CD8-positive, alpha-beta memory T cell (primary cell): Measurements from ENCODE around the gene ZC3H4. TPM values are rescaled to one million over a fixed set of nuclear protein-coding genes. Genes with fewer than 3 reads are reported as not detected.
A peak's percentile ranks its signal among the peaks of the same experiment; 100 is the strongest.
"Not testable (repeated sequence)": the region's sequence is repeated elsewhere in the genome, so short reads cannot be mapped to it uniquely, and the experiment has no call there.

Experiments used
- CTCF ChIA-PET: fragments of 350-600 bp; sonication (Branson Sonifier 250); formaldehyde crosslinking; loops from one replicate; lab custom pipeline; 2021; ENCODE audit warnings: antibody characterized with exemption; lab: Charles Lee
- POLR2A ChIA-PET: fragments of 350-600 bp; sonication (Branson Sonifier 250); formaldehyde crosslinking; loops from one replicate; lab custom pipeline; 2021; ENCODE audit warnings: antibody characterized with exemption; lab: Charles Lee
- DNase-seq, 5 donors: peaks; one replicate each; pipeline versions ENCODE4 v3.0.0 to v3.0.0-alpha.2; 2020 to 2022; ENCODE audit warnings: mixed read lengths in 1 of 5
- H3K27ac ChIP-seq: one replicate; pipeline ENCODE4 v1.7.0; 2013; ENCODE audit warnings: low read depth, mild to moderate bottlenecking, low read length, moderate library complexity
- H3K27me3 ChIP-seq: 2 replicates; pipeline ENCODE4 v1.7.0; 2013; ENCODE audit warnings: low read length, mild to moderate bottlenecking; ENCODE audit not compliant: insufficient read depth, poor library complexity, severe bottlenecking
- H3K36me3 ChIP-seq: 2 replicates; pipeline ENCODE4 v1.7.0; 2013; ENCODE audit warnings: mild to moderate bottlenecking, low read length, moderate library complexity; ENCODE audit not compliant: insufficient read depth
- H3K4me1 ChIP-seq: 2 replicates; pipeline ENCODE4 v1.7.0; 2013; ENCODE audit warnings: mild to moderate bottlenecking, low read length, moderate library complexity; ENCODE audit not compliant: insufficient read depth
- H3K4me3 ChIP-seq: 2 replicates; pipeline ENCODE4 v1.7.0; 2013; ENCODE audit warnings: mild to moderate bottlenecking, low read length
- H3K9me3 ChIP-seq: 2 replicates; pipeline ENCODE4 v1.7.0; 2013; ENCODE audit warnings: mild to moderate bottlenecking, low read length
- H3K27ac Mint-ChIP-seq, 8 donors: one replicate each; pipeline ENCODE4 v1.8.0; 2020 to 2021; ENCODE audit warnings: mixed read lengths in 8 of 8, mild to moderate bottlenecking in 6 of 8, inconsistent platforms in 3 of 8, moderate library complexity in 3 of 8
- H3K27me3 Mint-ChIP-seq, 2 donors: one replicate each; pipeline ENCODE4 v1.8.0; 2020 to 2021; ENCODE audit warnings: mixed read lengths in 2 of 2, mild to moderate bottlenecking in 1 of 2, moderate library complexity in 1 of 2
- H3K36me3 Mint-ChIP-seq, 3 donors: one replicate each; pipeline ENCODE4 v1.8.0; 2020 to 2021; ENCODE audit warnings: mixed read lengths in 3 of 3, inconsistent platforms in 1 of 3, mild to moderate bottlenecking in 1 of 3
- H3K4me1 Mint-ChIP-seq, 3 donors: one replicate each; pipeline ENCODE4 v1.8.0; 2020 to 2021; ENCODE audit warnings: mixed read lengths in 3 of 3, inconsistent platforms in 1 of 3, mild to moderate bottlenecking in 1 of 3
- H3K4me3 Mint-ChIP-seq, 7 donors: one replicate each; pipeline ENCODE4 v1.8.0; 2020 to 2021; ENCODE audit warnings: mixed read lengths in 7 of 7, mild to moderate bottlenecking in 6 of 7, moderate library complexity in 4 of 7, inconsistent platforms in 2 of 7
- H3K9me3 Mint-ChIP-seq, 5 donors: one replicate each; pipeline ENCODE4 v1.8.0; 2020 to 2022; ENCODE audit warnings: mixed read lengths in 5 of 5, mild to moderate bottlenecking in 3 of 5, moderate library complexity in 2 of 5, inconsistent platforms in 1 of 5
- polyA plus RNA-seq: library from polyadenylated mRNA; unstranded; fragments of 300-500 nt; fragmentation: Illumina TruSeq; gene quantifications from one replicate; pipeline ENCODE4 v1.2.3, GENCODE V29; 2021
- total RNA-seq, 2 experiments: library from RNA; stranded (reverse); gene quantifications; one replicate each; pipeline ENCODE4 v1.2.3, GENCODE V29; 2021

ZC3H4 gene
- total and polyA plus RNA-seq, 3 experiments from 2014 or later, result 3.2 to 99.6 (median 90.3) TPM

DNA sequence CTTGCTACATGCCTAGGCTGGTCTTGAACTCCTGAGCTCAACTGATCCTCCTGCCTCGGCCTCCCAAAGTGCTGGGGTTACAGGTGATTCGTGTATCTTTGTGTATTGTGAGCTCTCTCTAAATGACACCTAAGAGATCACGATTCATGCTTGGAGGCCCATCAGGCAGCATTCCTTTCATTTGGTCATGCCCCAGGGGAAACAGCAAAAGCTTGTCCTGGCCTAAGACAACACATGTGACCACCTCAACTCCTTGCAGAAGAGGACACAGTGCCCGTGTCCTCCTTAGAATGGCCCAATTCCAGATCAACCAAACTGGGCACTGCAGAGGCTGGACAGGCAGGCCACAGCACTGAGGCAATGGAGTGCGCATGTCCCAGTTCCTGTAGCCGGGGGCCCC is 32.5 kb downstream of the ZC3H4 start:
- Histone ChIP-seq H3K4me1 (no peaks in the 10 kb centered on the region), H3K27me3 (no peaks in the 10 kb centered on the region), H3K4me3 (no peak overlapping the region), H3K36me3 (peaks cover 45% of the 10 kb centered on the region), H3K9me3 (no peaks in the 10 kb centered on the region), H3K27ac (no peak overlapping the region)
- H3K4me3 Mint-ChIP-seq, result no peak overlapping the region
- POLR2A ChIA-PET, result interaction anchor here (1.0 kb wide), 1 partner anchor 32 kb away, joined by 3 read pairs; the partner anchor contains the start of gene ZC3H4
- H3K9me3 Mint-ChIP-seq, result no peaks in the 10 kb centered on the region
- H3K4me1 Mint-ChIP-seq, result no peaks in the 10 kb centered on the region
- no peaks in the 10 kb centered on the region for H3K27me3 Mint-ChIP-seq
- peaks cover 7 to 79% (median 9%) of the 10 kb centered on the region in 3 donors for H3K36me3 Mint-ChIP-seq
- no peak for DNase-seq
- CTCF ChIA-PET, result interaction anchor here (1.0 to 4.5 kb wide), 10 partner anchors 12 to 163 kb away, joined by 3 to 87 read pairs (median 6); partner anchors contain the start of genes SAE1 and ZC3H4
- H3K27ac Mint-ChIP-seq, result peak overlapping the region in 2 of 8 donors; percentile 35 to 46

DNA sequence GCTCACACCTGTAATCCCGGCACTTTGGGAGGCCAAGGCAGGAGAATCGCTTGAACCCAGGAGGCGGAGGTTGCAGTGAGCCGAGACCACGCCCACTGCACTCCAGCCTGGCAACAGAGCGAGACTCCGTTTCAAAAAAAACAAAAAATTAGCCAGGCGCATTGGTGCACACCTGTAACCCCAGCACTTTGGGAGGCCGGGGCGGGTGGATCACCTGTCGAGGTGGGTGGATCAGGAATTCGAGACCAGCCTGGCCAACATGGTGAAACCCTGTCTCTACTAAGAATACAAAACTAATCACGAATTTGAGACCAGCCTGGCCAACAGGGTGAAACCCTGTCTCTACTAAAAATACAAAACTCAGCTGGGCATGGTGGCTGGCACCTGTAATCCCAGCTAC is 35.2 kb downstream of the ZC3H4 start:
- not testable (repeated sequence) for H3K4me3 ChIP-seq, H3K27ac ChIP-seq, H3K4me1 Mint-ChIP-seq, H3K9me3 ChIP-seq, H3K27me3 Mint-ChIP-seq, DNase-seq, H3K27me3 ChIP-seq, H3K9me3 Mint-ChIP-seq, H3K27ac Mint-ChIP-seq, H3K4me1 ChIP-seq, H3K4me3 Mint-ChIP-seq
- POLR2A ChIA-PET, result interaction anchor here (0.6 kb wide), 1 partner anchor 45 kb away, joined by 3 read pairs; no protein-coding TSS in a partner anchor
- H3K36me3 ChIP-seq, result peaks cover 49% of the 10 kb centered on the region
- CTCF ChIA-PET, result interaction anchor here (0.7 to 4.5 kb wide), 9 partner anchors 31 to 167 kb away, joined by 3 to 87 read pairs (median 4); partner anchors contain the start of genes SAE1 and ZC3H4
- H3K36me3 Mint-ChIP-seq, result peaks cover 2 to 76% (median 7%) of the 10 kb centered on the region in 3 donors

GRCh38 chr19:47075941-47076340 is 37.6 kb downstream of the ZC3H4 start:
- no peaks in the 10 kb centered on the region for H3K4me1 ChIP-seq
- H3K9me3 ChIP-seq, result no peaks in the 10 kb centered on the region
- H3K27me3 ChIP-seq, result no peaks in the 10 kb centered on the region
- no peaks in the 10 kb centered on the region for H3K27me3 Mint-ChIP-seq
- no peak overlapping the region for H3K4me3 Mint-ChIP-seq
- H3K4me3 ChIP-seq, result no peak overlapping the region
- peak overlapping the region in 1 of 8 donors; percentile 19 for H3K27ac Mint-ChIP-seq
- H3K4me1 Mint-ChIP-seq, result peaks cover 0 to 9% (median 6%) of the 10 kb centered on the region in 3 donors
- H3K9me3 Mint-ChIP-seq, result no peaks in the 10 kb centered on the region
- no peak for DNase-seq
- peaks cover 47% of the 10 kb centered on the region for H3K36me3 ChIP-seq
- POLR2A ChIA-PET, result no interaction called here
- H3K27ac ChIP-seq, result no peak overlapping the region
- peaks cover 3 to 70% (median 4%) of the 10 kb centered on the region in 3 donors for H3K36me3 Mint-ChIP-seq
- CTCF ChIA-PET, result interaction anchor here (0.7 to 1.1 kb wide), 2 partner anchors 12 to 135 kb away, joined by 3 read pairs; no protein-coding TSS in a partner anchor

DNA sequence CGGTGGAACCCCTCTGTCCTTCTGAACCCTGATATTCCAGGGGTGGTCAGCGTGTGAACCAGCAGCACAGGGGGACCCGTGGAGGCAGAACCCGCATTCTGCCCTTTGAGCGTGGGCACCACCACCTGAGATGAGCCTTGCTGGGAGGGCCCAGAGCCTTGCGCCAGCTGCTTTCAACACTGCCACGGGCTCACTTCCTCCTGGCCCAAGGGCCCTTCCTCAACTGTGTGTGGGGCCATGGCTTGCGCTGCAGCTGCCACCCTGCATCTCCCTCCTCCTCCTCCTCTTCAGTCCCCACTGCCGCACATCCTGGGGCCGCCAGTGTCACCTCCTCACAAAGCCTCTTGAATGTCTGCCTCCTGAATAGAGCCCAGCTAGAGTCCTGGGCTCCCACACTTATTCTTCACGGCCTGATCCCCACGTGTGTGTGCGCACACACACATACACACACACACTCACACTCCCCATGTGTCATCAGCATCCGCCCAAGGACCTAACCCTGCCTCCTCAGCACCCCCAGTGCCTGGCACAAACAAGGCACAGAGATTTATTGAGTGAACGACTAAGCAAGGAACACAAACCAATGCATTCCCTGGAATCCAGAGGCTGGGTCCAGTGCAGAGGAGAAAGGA is 38.3 kb downstream of the ZC3H4 start:
- H3K4me3 ChIP-seq, result no peak overlapping the region
- no peak for DNase-seq
- H3K27ac ChIP-seq, result no peak overlapping the region
- no peak overlapping the region for H3K4me3 Mint-ChIP-seq
- H3K4me1 Mint-ChIP-seq, result peaks cover 0 to 10% (median 6%) of the 10 kb centered on the region in 3 donors
- ChIA-PET POLR2A (interaction anchor here (0.6 kb wide), 1 partner anchor 148 kb away, joined by 9 read pairs; no protein-coding TSS in a partner anchor), CTCF (interaction anchor here (0.7 to 1.1 kb wide), 2 partner anchors 13 to 136 kb away, joined by 3 read pairs; no protein-coding TSS in a partner anchor)
- peaks cover 3 to 70% (median 4%) of the 10 kb centered on the region in 3 donors for H3K36me3 Mint-ChIP-seq
- H3K9me3 Mint-ChIP-seq, result no peaks in the 10 kb centered on the region
- H3K27ac Mint-ChIP-seq, result peak overlapping the region in 4 of 8 donors; percentile 7 to 67 (median 36)
- H3K4me1 ChIP-seq, result no peaks in the 10 kb centered on the region
- H3K27me3 ChIP-seq, result no peaks in the 10 kb centered on the region
- H3K27me3 Mint-ChIP-seq, result no peaks in the 10 kb centered on the region
- peaks cover 47% of the 10 kb centered on the region for H3K36me3 ChIP-seq
- no peaks in the 10 kb centered on the region for H3K9me3 ChIP-seq

GRCh38 chr19:47074621-47075020 is 39.0 kb downstream of the ZC3H4 start:
- Histone ChIP-seq H3K4me3 (no peak overlapping the region), H3K27me3 (no peaks in the 10 kb centered on the region), H3K36me3 (peaks cover 45% of the 10 kb centered on the region), H3K27ac (no peak overlapping the region), H3K9me3 (no peaks in the 10 kb centered on the region), H3K4me1 (no peaks in the 10 kb centered on the region)
- Mint-ChIP-seq H3K27ac (peak overlapping the region in 1 of 8 donors; percentile 35), H3K4me1 (peaks cover 0 to 11% (median 6%) of the 10 kb centered on the region in 3 donors), H3K27me3 (no peaks in the 10 kb centered on the region), H3K9me3 (no peaks in the 10 kb centered on the region), H3K4me3 (no peak overlapping the region), H3K36me3 (peaks cover 3 to 75% (median 4%) of the 10 kb centered on the region in 3 donors)
- POLR2A ChIA-PET, result interaction anchor here (0.6 kb wide), 1 partner anchor 148 kb away, joined by 9 read pairs; no protein-coding TSS in a partner anchor
- no peak for DNase-seq
- CTCF ChIA-PET, result no interaction called here

DNA sequence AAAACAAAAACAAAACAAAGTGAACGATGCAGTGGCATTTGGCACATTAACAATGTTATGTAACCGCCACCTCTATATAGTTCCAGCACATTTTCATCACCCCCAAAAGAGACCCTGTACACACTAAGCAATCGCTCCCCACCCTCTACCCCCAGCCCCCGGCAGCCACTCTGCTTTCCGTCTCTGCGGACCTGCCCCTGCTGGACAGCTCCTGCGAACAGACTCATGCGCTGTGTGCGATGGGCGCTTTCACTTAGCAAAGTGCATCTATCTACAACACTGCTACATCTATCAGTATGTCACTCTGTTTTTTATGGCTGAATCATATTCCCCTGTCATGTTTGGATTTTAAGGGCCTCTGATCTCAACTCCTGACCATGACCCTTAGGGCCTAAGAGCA is 40.0 kb downstream of the ZC3H4 start:
- Mint-ChIP-seq H3K9me3 (no peaks in the 10 kb centered on the region), H3K27ac (no peak overlapping the region), H3K36me3 (peaks cover 3 to 80% (median 4%) of the 10 kb centered on the region in 3 donors), H3K4me1 (peaks cover 0 to 11% (median 6%) of the 10 kb centered on the region in 3 donors), H3K4me3 (no peak overlapping the region), H3K27me3 (no peaks in the 10 kb centered on the region)
- Histone ChIP-seq H3K27me3 (no peaks in the 10 kb centered on the region), H3K36me3 (peaks cover 43% of the 10 kb centered on the region), H3K4me1 (no peaks in the 10 kb centered on the region), H3K4me3 (no peak overlapping the region), H3K27ac (no peak overlapping the region), H3K9me3 (no peaks in the 10 kb centered on the region)
- CTCF ChIA-PET, result interaction anchor here (1.6 to 1.7 kb wide), 2 partner anchors 11 to 57 kb away, joined by 4 read pairs; partner anchors contain the start of gene SAE1
- DNase-seq, result no peak
- POLR2A ChIA-PET, result no interaction called here

GRCh38 chr19:47072323-47072722 is 41.3 kb downstream of the ZC3H4 start:
- Mint-ChIP-seq H3K36me3 (peaks cover 3 to 86% (median 4%) of the 10 kb centered on the region in 3 donors), H3K9me3 (no peaks in the 10 kb centered on the region), H3K27ac (no peak overlapping the region), H3K27me3 (no peaks in the 10 kb centered on the region), H3K4me1 (peaks cover 0 to 11% (median 6%) of the 10 kb centered on the region in 3 donors), H3K4me3 (no peak overlapping the region)
- H3K27ac ChIP-seq, result no peak overlapping the region
- ChIA-PET POLR2A (no interaction called here), CTCF (interaction anchor here (1.7 kb wide), 1 partner anchor 59 kb away, joined by 4 read pairs; the partner anchor contains the start of gene SAE1)
- H3K4me1 ChIP-seq, result no peaks in the 10 kb centered on the region
- no peaks in the 10 kb centered on the region for H3K27me3 ChIP-seq
- no peak overlapping the region for H3K4me3 ChIP-seq
- no peaks in the 10 kb centered on the region for H3K9me3 ChIP-seq
- peaks cover 43% of the 10 kb centered on the region for H3K36me3 ChIP-seq
- DNase-seq, result no peak

DNA sequence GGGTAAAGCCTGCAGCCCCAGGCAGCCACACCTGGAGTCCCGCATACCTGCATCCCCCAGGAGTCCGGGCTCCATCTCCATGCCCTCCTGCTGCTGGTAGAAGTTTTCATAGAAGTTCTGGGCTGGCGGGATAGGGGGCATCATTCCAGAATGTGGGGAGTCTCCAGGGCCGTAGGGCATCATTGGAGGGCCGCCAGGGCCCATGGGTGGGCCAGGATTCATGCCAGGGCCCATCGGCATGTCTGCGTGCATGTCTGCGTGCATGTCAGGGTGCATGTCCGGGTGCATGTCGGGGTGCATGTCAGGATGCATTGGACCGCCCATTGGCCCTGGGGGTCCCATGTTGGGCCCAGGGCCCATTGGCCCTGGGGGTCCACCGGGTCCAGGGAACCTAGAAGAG is 41.8 kb downstream of the ZC3H4 start:
- Histone ChIP-seq H3K4me1 (no peaks in the 10 kb centered on the region), H3K27ac (no peak overlapping the region), H3K4me3 (no peak overlapping the region), H3K36me3 (peaks cover 43% of the 10 kb centered on the region), H3K27me3 (no peaks in the 10 kb centered on the region), H3K9me3 (no peaks in the 10 kb centered on the region)
- Mint-ChIP-seq H3K4me3 (no peak overlapping the region), H3K36me3 (peaks cover 3 to 81% (median 4%) of the 10 kb centered on the region in 3 donors), H3K27ac (no peak overlapping the region), H3K9me3 (no peaks in the 10 kb centered on the region), H3K4me1 (peaks cover 0 to 11% (median 6%) of the 10 kb centered on the region in 3 donors), H3K27me3 (no peaks in the 10 kb centered on the region)
- ChIA-PET CTCF (no interaction called here), POLR2A (no interaction called here)
- DNase-seq, result no peak
